Smooth muscle cell (in vitro differentiated cells): ENCODE data around the gene ZNF335. TPM values are rescaled to one million over a fixed set of nuclear protein-coding genes. Genes with fewer than 3 reads are reported as not detected.

ENCODE experiments used
- DNase-seq: peaks from one replicate; lab custom pipeline; 2025; ENCODE audit not compliant: unreplicated experiment; lab: John Stamatoyannopoulos, UW
- H2AFZ ChIP-seq: fragments of 200-600 bp; sonication (generic); 2 replicates; pipeline ENCODE4 v1.6.0; 2016; ENCODE audit warnings: antibody characterized with exemption, low read depth, mild to moderate bottlenecking
- H3F3A ChIP-seq: fragments of 200-600 bp; sonication (generic); 2 replicates; pipeline ENCODE4 v1.6.0; 2017; ENCODE audit warnings: antibody characterized with exemption, low read depth
- H3K27ac ChIP-seq: fragments of 200-600 bp; sonication (generic); 2 replicates; pipeline ENCODE4 v1.5.1; 2016; ENCODE audit warnings: low read depth, mild to moderate bottlenecking
- H3K27me3 ChIP-seq: fragments of 200-600 bp; sonication (generic); 2 replicates; pipeline ENCODE4 v1.6.1; 2016; ENCODE audit warnings: low read depth, mild to moderate bottlenecking
- H3K36me3 ChIP-seq: fragments of 200-600 bp; sonication (generic); 2 replicates; pipeline ENCODE4 v1.5.1; 2016; ENCODE audit warnings: low read depth
- H3K4me1 ChIP-seq: fragments of 200-600 bp; sonication (generic); 2 replicates; pipeline ENCODE4 v1.5.1; 2016; ENCODE audit warnings: low read depth
- H3K4me2 ChIP-seq: fragments of 200-600 bp; sonication (generic); 2 replicates; pipeline ENCODE4 v1.6.0; 2016; ENCODE audit warnings: mild to moderate bottlenecking
- H3K4me3 ChIP-seq: fragments of 200-600 bp; sonication (generic); 2 replicates; pipeline ENCODE4 v1.5.1; 2016; ENCODE audit warnings: mild to moderate bottlenecking
- H3K79me2 ChIP-seq: fragments of 200-600 bp; sonication (generic); 2 replicates; pipeline ENCODE4 v1.6.0; 2016; ENCODE audit warnings: low read depth, mild to moderate bottlenecking
- H3K9ac ChIP-seq: fragments of 200-600 bp; sonication (generic); 2 replicates; pipeline ENCODE4 v1.6.0; 2016; ENCODE audit warnings: low read depth
- H3K9me3 ChIP-seq: fragments of 200-600 bp; sonication (generic); replicated peaks from 2 replicates; pipeline ENCODE4 v1.5.1; 2016; ENCODE audit warnings: low read depth
- H4K20me1 ChIP-seq: fragments of 200-600 bp; sonication (generic); 2 replicates; pipeline ENCODE4 v1.6.0; 2016; ENCODE audit warnings: low read depth
- CTCF ChIP-seq: fragments of 200-600 bp; sonication (generic); IDR thresholded peaks from 2 replicates; pipeline ENCODE4 v1.5.1; 2017; ENCODE audit warnings: borderline replicate concordance, mild to moderate bottlenecking, antibody characterized with exemption; ENCODE audit not compliant: insufficient read depth, poor library complexity, severe bottlenecking
- WGBS: methylation state at CpG from one replicate; pipeline ENCODE4 v1.1.7; 2016; ENCODE audit warnings: low lambda C conversion rate; 5-methylcytosine and 5-hydroxymethylcytosine counted together
- polyA plus RNA-seq: library from polyadenylated mRNA; unstranded; fragments of >200 nt; fragmentation: Nextera tagmentation; extraction: Ambion mirVana; gene quantifications from 2 replicates; pipeline ENCODE4 v1.2.1, GENCODE V29; 2016
- total RNA-seq: library from RNA; depleted of rRNA; stranded (reverse); fragments of >200 nt; gene quantifications from 2 replicates; pipeline ENCODE4 v1.2.3, GENCODE V29; 2014

The ZNF335 gene
- total and polyA plus RNA-seq, 2 experiments from 2014 or later, result 11.2 to 14.2 TPM

GRCh38 chr20:46013829-46014516 lies 42.0 kb upstream of the ZNF335 start:
- Histone ChIP-seq H3K27me3 (no peaks in the 10 kb centered on the region), H2AFZ (peak overlapping the region; percentile 52)
- TF ChIP-seq CTCF, result peak; percentile 80

DNA sequence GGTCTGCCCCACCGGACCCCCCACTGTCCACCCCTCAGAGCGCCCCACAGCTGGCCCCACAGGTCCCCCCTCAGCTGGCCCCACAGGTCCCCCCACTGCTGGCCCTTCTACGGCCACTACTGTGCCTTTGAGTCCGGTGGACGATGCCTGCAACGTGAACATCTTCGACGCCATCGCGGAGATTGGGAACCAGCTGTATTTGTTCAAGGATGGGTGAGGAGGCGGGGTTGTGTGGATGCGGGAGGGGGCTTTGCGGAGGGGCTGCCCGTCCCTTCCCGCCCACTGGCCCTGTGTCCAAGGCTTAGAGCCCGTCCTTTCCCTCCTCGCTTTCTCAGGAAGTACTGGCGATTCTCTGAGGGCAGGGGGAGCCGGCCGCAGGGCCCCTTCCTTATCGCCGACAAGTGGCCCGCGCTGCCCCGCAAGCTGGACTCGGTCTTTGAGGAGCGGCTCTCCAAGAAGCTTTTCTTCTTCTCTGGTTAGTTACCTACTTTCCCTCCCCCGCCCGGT lies 41.4 kb upstream of the ZNF335 start:
- Histone ChIP-seq H2AFZ (peak overlapping the region; percentile 52), H3K4me3 (peak overlapping the region; percentile 31), H3F3A (no peaks in the 10 kb centered on the region), H3K9me3 (no peaks in the 10 kb centered on the region), H4K20me1 (no peaks in the 10 kb centered on the region), H3K36me3 (no peaks in the 10 kb centered on the region), H3K27me3 (no peaks in the 10 kb centered on the region), H3K9ac (no peak overlapping the region), H3K79me2 (no peaks in the 10 kb centered on the region), H3K4me1 (peaks cover 8% of the 10 kb centered on the region), H3K4me2 (peak overlapping the region; percentile 76), H3K27ac (no peak overlapping the region)
- TF ChIP-seq CTCF, result no peak
- 41% methylated on average over 24 of the region's 29 CpGs for WGBS
- DNase-seq, result no peak

More at GRCh38 chr20:46013829-46014516, 42.0 kb upstream of the ZNF335 start:
- Histone ChIP-seq H3K36me3 (no peaks in the 10 kb centered on the region), H3K9me3 (no peaks in the 10 kb centered on the region), H3F3A (no peaks in the 10 kb centered on the region), H3K79me2 (no peaks in the 10 kb centered on the region), H3K27ac (no peak overlapping the region), H4K20me1 (no peaks in the 10 kb centered on the region), H3K9ac (no peak overlapping the region), H3K4me2 (peak overlapping the region; percentile 76), H3K4me1 (peaks cover 6% of the 10 kb centered on the region), H3K4me3 (peak overlapping the region; percentile 31)
- 2% methylated on average over 67 of the region's 67 CpGs for WGBS
- no peak for DNase-seq

DNA sequence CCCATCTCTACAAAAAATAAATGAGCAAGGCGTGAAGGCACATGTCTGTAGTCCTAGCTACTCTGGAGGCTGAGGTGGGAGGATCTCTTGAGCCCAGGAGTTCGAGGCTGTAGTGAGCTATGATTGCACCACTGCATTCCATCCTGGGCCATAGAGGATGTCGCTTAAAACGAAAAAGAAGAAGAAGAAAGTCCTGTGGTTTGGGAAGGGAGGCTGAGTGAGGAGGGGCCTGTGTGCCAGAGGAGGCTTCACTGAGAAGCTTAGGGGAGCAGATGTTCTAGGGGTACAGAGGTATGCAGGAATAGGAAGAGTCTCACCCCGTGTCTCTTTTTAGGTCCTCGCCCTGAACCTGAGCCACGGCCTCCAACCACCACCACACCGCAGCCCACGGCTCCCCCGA lies 40.9 kb upstream of the ZNF335 start:
- Histone ChIP-seq H3K36me3 (no peaks in the 10 kb centered on the region), H3F3A (no peaks in the 10 kb centered on the region), H3K79me2 (no peaks in the 10 kb centered on the region), H3K27ac (no peak overlapping the region), H3K9me3 (no peaks in the 10 kb centered on the region), H3K4me2 (no peak overlapping the region), H2AFZ (no peak overlapping the region), H3K27me3 (no peaks in the 10 kb centered on the region), H4K20me1 (no peaks in the 10 kb centered on the region), H3K4me3 (no peak overlapping the region), H3K4me1 (peaks cover 10% of the 10 kb centered on the region), H3K9ac (no peak overlapping the region)
- TF ChIP-seq CTCF, result no peak
- DNase-seq, result no peak
- 79% methylated on average over 4 of the region's 10 CpGs for WGBS
